ENCODE measurements around the gene FHOD3.

- TF ChIP-seq, protein P1, sequence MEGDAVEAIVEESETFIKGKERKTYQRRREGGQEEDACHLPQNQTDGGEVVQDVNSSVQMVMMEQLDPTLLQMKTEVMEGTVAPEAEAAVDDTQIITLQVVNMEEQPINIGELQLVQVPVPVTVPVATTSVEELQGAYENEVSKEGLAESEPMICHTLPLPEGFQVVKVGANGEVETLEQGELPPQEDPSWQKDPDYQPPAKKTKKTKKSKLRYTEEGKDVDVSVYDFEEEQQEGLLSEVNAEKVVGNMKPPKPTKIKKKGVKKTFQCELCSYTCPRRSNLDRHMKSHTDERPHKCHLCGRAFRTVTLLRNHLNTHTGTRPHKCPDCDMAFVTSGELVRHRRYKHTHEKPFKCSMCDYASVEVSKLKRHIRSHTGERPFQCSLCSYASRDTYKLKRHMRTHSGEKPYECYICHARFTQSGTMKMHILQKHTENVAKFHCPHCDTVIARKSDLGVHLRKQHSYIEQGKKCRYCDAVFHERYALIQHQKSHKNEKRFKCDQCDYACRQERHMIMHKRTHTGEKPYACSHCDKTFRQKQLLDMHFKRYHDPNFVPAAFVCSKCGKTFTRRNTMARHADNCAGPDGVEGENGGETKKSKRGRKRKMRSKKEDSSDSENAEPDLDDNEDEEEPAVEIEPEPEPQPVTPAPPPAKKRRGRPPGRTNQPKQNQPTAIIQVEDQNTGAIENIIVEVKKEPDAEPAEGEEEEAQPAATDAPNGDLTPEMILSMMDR (IDR thresholded peaks at IDR 0.05): no peak
- no peak for TF ChIP-seq POLR2A (IDR thresholded peaks at IDR 0.05)
Observed at GRCh38 chr18:36825526-36825925, 528.0 kb downstream of the FHOD3 start.
